C4-2B (cell line): ENCODE measurements around the gene XRRA1.

Experiments used
- CTCF ChIP-seq: fragments of 450-650 bp; conservative IDR thresholded peaks from 2 replicates; pipeline ENCODE4 v1.5.1; 2017; ENCODE audit warnings: mild to moderate bottlenecking
- ZFX ChIP-seq: fragments of 450-650 bp; IDR thresholded peaks from 2 replicates; pipeline ENCODE4 v1.6.1; 2017

GRCh38 chr11:74984070-74984469, 35.2 kb upstream of the XRRA1 start:
- TF ChIP-seq CTCF (no peak), ZFX (no peak)
